Ovary (tissue), 3 donors: ENCODE data around the gene PTPRG.

Experiments
- EP300 ChIP-seq: sonication (generic); formaldehyde crosslinking; IDR thresholded peaks from one replicate; pipeline ENCODE4 v1.6.1; 2017; ENCODE audit warnings: antibody characterized with exemption
- TF ChIP-seq, protein P1 (sequence below), 3 donors: fragments of 450-650 bp in 2 of 3; fragments of 200-600 bp in 1 of 3; IDR thresholded peaks; one replicate each; pipeline versions ENCODE4 v1.5.1 to v1.8.0; 2016 to 2022; ENCODE audit warnings: antibody characterized with exemption in 3 of 3, mild to moderate bottlenecking in 1 of 3
- donor health status: DM: no; HTN: no; CAD: no.

DNA sequence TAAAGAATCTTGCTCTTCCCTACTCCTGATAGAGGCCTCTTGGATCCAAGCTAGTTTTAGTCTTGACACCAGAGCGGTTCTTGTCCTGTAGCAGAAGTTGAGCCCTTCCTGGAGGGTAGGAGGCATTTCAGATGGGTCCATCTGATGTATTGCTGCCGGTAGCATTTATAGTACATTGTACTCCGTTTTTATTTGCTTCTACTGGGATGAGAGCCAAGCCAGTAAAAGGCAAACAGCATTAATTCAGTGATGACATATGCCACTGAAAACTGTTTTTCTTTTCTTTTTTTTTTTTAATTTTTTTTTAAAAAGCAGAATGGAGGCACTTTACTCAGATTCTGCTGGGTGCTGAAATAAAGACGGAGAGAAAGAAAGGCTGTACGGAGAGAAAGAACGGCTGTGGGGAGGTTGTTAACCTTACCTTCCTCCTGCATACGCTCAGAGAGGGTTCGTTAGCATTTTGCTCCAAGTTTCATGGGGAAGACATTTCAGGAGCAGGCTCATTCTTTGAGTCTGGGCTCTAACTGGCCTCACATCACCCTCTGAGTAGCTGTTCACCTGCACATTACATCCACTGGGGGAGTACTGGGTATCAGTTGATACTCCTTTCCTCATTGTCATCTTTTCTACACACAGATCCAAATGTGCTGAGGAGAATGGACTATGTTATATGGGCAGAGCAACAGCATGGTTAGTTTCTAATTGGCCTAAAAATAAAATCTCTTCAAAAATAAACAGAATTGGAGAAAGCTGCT is 650.5 kb downstream of the PTPRG start:
- TF ChIP-seq, protein P1, sequence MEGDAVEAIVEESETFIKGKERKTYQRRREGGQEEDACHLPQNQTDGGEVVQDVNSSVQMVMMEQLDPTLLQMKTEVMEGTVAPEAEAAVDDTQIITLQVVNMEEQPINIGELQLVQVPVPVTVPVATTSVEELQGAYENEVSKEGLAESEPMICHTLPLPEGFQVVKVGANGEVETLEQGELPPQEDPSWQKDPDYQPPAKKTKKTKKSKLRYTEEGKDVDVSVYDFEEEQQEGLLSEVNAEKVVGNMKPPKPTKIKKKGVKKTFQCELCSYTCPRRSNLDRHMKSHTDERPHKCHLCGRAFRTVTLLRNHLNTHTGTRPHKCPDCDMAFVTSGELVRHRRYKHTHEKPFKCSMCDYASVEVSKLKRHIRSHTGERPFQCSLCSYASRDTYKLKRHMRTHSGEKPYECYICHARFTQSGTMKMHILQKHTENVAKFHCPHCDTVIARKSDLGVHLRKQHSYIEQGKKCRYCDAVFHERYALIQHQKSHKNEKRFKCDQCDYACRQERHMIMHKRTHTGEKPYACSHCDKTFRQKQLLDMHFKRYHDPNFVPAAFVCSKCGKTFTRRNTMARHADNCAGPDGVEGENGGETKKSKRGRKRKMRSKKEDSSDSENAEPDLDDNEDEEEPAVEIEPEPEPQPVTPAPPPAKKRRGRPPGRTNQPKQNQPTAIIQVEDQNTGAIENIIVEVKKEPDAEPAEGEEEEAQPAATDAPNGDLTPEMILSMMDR (IDR thresholded peaks at IDR 0.05): no peak
- TF ChIP-seq EP300: no peak
